ENCODE data around the gene LMTK2. TPM values are rescaled to one million over a fixed set of nuclear protein-coding genes. Genes with fewer than 3 reads are reported as not detected.

The LMTK2 gene
- total RNA-seq, 4 donors from 2014 or later: 10.4 to 14.4 (median 12.3) TPM

DNA sequence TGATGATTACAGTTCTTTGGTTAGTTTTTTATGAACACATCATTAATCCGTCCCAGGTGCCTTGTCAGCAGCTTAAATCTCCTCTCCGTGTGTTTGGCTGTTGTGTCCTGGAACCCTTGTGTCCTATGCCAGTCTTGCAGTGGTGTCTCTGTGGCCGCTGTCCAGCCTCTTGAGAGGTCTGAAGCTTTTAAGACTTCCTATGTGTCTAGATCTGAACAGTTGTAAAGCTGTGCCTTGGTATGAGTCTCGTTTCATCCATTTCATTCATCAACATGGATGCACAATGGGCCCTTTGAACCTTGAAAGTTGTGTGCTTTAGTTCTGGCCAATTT is 16.7 kb downstream of the LMTK2 start:
- TF ChIP-seq POLR2A (IDR thresholded peaks at IDR 0.05): no peak
- TF ChIP-seq, protein P1, sequence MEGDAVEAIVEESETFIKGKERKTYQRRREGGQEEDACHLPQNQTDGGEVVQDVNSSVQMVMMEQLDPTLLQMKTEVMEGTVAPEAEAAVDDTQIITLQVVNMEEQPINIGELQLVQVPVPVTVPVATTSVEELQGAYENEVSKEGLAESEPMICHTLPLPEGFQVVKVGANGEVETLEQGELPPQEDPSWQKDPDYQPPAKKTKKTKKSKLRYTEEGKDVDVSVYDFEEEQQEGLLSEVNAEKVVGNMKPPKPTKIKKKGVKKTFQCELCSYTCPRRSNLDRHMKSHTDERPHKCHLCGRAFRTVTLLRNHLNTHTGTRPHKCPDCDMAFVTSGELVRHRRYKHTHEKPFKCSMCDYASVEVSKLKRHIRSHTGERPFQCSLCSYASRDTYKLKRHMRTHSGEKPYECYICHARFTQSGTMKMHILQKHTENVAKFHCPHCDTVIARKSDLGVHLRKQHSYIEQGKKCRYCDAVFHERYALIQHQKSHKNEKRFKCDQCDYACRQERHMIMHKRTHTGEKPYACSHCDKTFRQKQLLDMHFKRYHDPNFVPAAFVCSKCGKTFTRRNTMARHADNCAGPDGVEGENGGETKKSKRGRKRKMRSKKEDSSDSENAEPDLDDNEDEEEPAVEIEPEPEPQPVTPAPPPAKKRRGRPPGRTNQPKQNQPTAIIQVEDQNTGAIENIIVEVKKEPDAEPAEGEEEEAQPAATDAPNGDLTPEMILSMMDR (IDR thresholded peaks at IDR 0.05): no peak
- TF ChIP-seq EP300 (IDR thresholded peaks at IDR 0.05): no peak
- H3K4me3 ChIP-seq: no peak overlapping the region
- H3K4me1 ChIP-seq: peaks cover 0 to 15% (median 0%) of the 10 kb centered on the region in 4 donors
- no peaks in the 10 kb centered on the region for H3K9me3 ChIP-seq
- peaks cover 0 to 3% (median 0%) of the 10 kb centered on the region in 3 donors for H3K36me3 ChIP-seq
- no peak overlapping the region for H3K27ac ChIP-seq
- no peaks in the 10 kb centered on the region for H3K27me3 ChIP-seq
- WGBS, 2 donors: 59 to 71% methylated on average over 4 of the region's 4 CpGs
- no peak for DNase-seq (ENCODE audit: low spot score in 2 of 2)

DNA sequence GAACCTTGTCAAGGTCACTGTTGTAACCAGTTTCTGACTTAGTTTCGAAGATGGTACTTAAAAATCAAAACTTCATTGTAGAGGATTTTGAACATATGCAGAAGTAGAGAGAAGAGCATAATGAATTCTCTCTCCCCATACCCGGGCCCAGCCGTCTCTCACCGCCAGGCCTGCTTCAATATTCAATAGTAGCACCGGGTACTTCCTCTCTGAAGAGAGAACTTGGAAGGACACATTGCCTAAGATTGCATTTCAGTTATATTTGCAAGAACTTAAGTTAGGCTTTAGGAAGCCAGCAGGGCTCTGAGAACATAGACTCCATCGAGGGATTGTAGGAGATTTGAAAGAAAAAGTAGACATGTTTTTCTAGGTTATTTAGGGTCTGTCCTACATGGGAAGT is 19.1 kb downstream of the LMTK2 start:
- Histone ChIP-seq H3K27me3 (no peaks in the 10 kb centered on the region), H3K4me1 (peaks cover 0 to 12% (median 0%) of the 10 kb centered on the region in 4 donors), H3K4me3 (no peak overlapping the region), H3K9me3 (no peaks in the 10 kb centered on the region), H3K27ac (no peak overlapping the region), H3K36me3 (peaks cover 0 to 6% (median 0%) of the 10 kb centered on the region in 3 donors)
- TF ChIP-seq EP300 (IDR thresholded peaks at IDR 0.05) (no peak), POLR2A (IDR thresholded peaks at IDR 0.05) (no peak)
- TF ChIP-seq, protein P1 (IDR thresholded peaks at IDR 0.05): no peak
- 86 to 92% methylated on average over 6 of the region's 6 CpGs for WGBS, 2 donors
- DNase-seq (ENCODE audit: low spot score in 2 of 2): no peak

DNA sequence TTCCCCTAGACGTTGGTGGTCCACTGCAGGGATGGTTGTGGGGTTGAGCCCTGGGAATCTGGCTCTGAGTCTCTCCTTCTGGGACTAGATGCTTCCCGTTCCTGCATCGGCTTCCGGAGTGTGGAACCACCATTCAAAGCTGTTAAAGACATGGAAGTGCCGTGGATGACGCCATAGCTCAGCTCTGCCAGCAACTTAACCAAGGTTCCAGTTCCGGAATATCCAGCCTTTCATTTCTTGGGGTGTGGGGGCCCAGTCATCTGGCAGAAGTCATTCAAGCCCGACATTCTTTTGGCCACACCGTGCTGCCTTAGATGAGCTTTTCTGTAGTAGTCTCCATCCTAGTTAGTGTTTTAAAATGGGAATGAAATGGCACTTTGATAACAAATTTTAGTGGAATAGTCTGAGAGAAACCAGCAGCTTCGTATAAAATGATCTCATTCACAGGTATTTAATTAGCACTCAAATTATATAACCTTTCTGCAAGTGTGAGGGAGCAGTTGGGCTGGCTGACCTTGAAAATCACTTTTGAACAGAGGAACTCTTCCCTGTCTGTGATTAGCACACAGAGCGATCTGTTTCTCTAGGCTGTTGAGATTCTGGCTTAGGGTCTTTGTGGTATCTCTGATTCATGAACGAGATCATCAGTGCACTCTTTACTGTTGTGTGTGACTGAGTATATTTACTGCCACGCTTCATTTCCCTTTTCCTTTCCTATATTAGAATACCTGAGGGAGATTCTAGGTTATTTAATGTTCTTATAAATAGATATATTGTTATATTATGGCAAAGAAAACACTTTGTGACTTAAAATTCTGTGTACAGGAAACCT is 19.9 kb downstream of the LMTK2 start:
- 86 to 87% methylated on average over 13 of the region's 13 CpGs for WGBS, 2 donors
- H3K27me3 ChIP-seq: no peaks in the 10 kb centered on the region
- H3K36me3 ChIP-seq: peaks cover 0 to 6% (median 0%) of the 10 kb centered on the region in 3 donors
- H3K27ac ChIP-seq: no peak overlapping the region
- no peak overlapping the region for H3K4me3 ChIP-seq
- no peaks in the 10 kb centered on the region for H3K9me3 ChIP-seq
- H3K4me1 ChIP-seq: peaks cover 0 to 19% (median 4%) of the 10 kb centered on the region in 4 donors
- TF ChIP-seq EP300 (IDR thresholded peaks at IDR 0.05): no peak
- no peak for TF ChIP-seq POLR2A (IDR thresholded peaks at IDR 0.05)
- TF ChIP-seq, protein P1 (IDR thresholded peaks at IDR 0.05): no peak
- DNase-seq (ENCODE audit: low spot score in 2 of 2): no peak

DNA sequence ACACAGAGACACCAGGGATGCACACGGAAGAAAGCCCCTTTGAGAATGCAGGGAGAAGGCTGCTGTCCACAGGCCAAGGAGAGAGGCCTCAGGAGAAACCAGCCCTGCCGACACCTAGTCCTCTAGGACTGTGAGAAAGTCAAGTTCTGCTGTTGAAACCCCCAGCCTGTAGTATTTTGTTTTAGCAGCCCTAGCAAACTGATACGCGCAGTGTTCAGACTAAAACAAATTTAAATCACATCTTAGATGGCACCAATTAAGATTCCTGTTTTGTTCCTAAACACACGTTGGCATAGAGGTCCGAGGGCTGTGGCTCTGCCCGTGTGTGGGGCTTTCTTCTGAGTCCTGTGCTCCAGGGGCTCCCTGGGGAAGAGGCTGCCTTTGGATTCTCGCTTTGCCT is 21.7 kb downstream of the LMTK2 start:
- TF ChIP-seq POLR2A (IDR thresholded peaks at IDR 0.05): no peak
- TF ChIP-seq, protein P1 (IDR thresholded peaks at IDR 0.05): no peak
- TF ChIP-seq EP300 (IDR thresholded peaks at IDR 0.05): no peak
- H3K27me3 ChIP-seq: no peaks in the 10 kb centered on the region
- H3K9me3 ChIP-seq: no peaks in the 10 kb centered on the region
- no peak for DNase-seq (ENCODE audit: low spot score in 2 of 2)
- peaks cover 0 to 6% (median 0%) of the 10 kb centered on the region in 3 donors for H3K36me3 ChIP-seq
- 90 to 92% methylated on average over 8 of the region's 8 CpGs for WGBS, 2 donors
- no peak overlapping the region for H3K27ac ChIP-seq
- peaks cover 0 to 33% (median 14%) of the 10 kb centered on the region in 4 donors for H3K4me1 ChIP-seq
- no peak overlapping the region for H3K4me3 ChIP-seq

DNA sequence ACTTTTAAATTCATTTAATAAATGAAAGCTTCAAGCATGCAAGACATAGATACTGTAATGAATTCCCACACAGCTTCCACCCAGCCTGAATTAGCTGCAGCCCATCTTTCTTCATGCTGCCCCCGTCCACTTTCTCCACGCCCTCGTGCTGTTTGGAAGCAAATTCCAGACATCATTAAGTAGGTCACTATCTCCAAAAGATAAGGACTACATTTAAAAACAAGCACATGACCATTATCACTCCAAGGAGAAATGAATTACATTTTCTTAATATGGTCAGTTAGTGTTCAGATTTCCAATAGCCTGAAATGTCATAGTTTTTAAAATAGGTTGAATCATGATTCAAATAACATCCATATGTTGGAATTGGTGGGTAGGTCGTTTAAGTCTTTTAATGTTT is 24.3 kb downstream of the LMTK2 start:
- H3K4me3 ChIP-seq: no peak overlapping the region
- H3K9me3 ChIP-seq: no peaks in the 10 kb centered on the region
- WGBS, 2 donors: 51 to 53% methylated on average over 4 of the region's 4 CpGs
- peak overlapping the region in 2 of 4 donors; percentile 52 to 72 for H3K27ac ChIP-seq
- H3K27me3 ChIP-seq: no peaks in the 10 kb centered on the region
- H3K4me1 ChIP-seq: peaks cover 0 to 51% (median 23%) of the 10 kb centered on the region in 4 donors
- TF ChIP-seq POLR2A (IDR thresholded peaks at IDR 0.05): no peak
- no peak for TF ChIP-seq EP300 (IDR thresholded peaks at IDR 0.05)
- TF ChIP-seq, protein P1 (IDR thresholded peaks at IDR 0.05): no peak
- no peak for DNase-seq (ENCODE audit: low spot score in 2 of 2)
- peaks cover 0 to 6% (median 0%) of the 10 kb centered on the region in 3 donors for H3K36me3 ChIP-seq
